HUES64 (cell line): ENCODE measurements around the gene UBAC2.
A peak's percentile ranks its signal among the peaks of the same experiment; 100 is the strongest.

Experiments used
- H3K27ac ChIP-seq: 2 replicates; pipeline ENCODE4 v1.7.0; 2013; ENCODE audit warnings: low read depth, low read length, inconsistent platforms
- H3K27me3 ChIP-seq: 2 replicates; pipeline ENCODE4 v1.6.1; 2013; ENCODE audit warnings: mild to moderate bottlenecking, low read length; ENCODE audit not compliant: insufficient read depth
- H3K36me3 ChIP-seq: 2 replicates; pipeline ENCODE4 v1.6.1; 2013; ENCODE audit warnings: mild to moderate bottlenecking, low read length; ENCODE audit not compliant: insufficient read depth
- H3K4me1 ChIP-seq: 2 replicates; pipeline ENCODE4 v1.6.1; 2013; ENCODE audit warnings: mild to moderate bottlenecking, low read length, moderate library complexity; ENCODE audit not compliant: insufficient read depth
- H3K4me3 ChIP-seq: 2 replicates; pipeline ENCODE4 v1.5.1; 2013; ENCODE audit warnings: mild to moderate bottlenecking, low read length, moderate library complexity
- H3K9ac ChIP-seq: 2 replicates; pipeline ENCODE4 v1.6.1; 2013; ENCODE audit warnings: mild to moderate bottlenecking, low read depth, low read length
- H3K9me3 ChIP-seq: 2 replicates; pipeline ENCODE4 v1.6.1; 2013; ENCODE audit warnings: low read depth, low read length; ENCODE audit not compliant: insufficient read depth
- WGBS: fragments of 150-250, 120-280 bp; methylation state at CpG from one replicate; pipeline ENCODE4 v1.1.7; 2013; ENCODE audit warnings: missing lambda C conversion rate; 5-methylcytosine and 5-hydroxymethylcytosine counted together

The UBAC2 gene

GRCh38 chr13:99190147-99190985 lies 10.3 kb upstream of the UBAC2 start:
- Histone ChIP-seq H3K27ac (no peak overlapping the region), H3K9ac (no peak overlapping the region), H3K9me3 (no peaks in the 10 kb centered on the region), H3K27me3 (peaks cover 4% of the 10 kb centered on the region; the same call in 1 of the 2 replicates), H3K4me1 (peaks cover 2% of the 10 kb centered on the region; the same call in 1 of the 2 replicates), H3K4me3 (no peak overlapping the region), H3K36me3 (no peaks in the 10 kb centered on the region)
- 96% methylated on average over 12 of the region's 12 CpGs for WGBS

GRCh38 chr13:99191336-99191899 lies 9.2 kb upstream of the UBAC2 start:
- H3K27me3 ChIP-seq = peaks cover 4% of the 10 kb centered on the region; the same call in 1 of the 2 replicates
- 78% methylated on average over 3 of the region's 3 CpGs for WGBS
- no peak overlapping the region for H3K4me3 ChIP-seq
- H3K9me3 ChIP-seq = no peaks in the 10 kb centered on the region
- no peak overlapping the region for H3K9ac ChIP-seq
- H3K36me3 ChIP-seq = no peaks in the 10 kb centered on the region
- H3K4me1 ChIP-seq = no peaks in the 10 kb centered on the region
- no peak overlapping the region for H3K27ac ChIP-seq

- H3K27me3 ChIP-seq = peaks cover 2% of the 10 kb centered on the region; the same call in 1 of the 2 replicates
- no peak overlapping the region for H3K4me3 ChIP-seq
- 92% methylated on average over 7 of the region's 7 CpGs for WGBS
- H3K4me1 ChIP-seq = no peaks in the 10 kb centered on the region
- no peaks in the 10 kb centered on the region for H3K9me3 ChIP-seq
- H3K27ac ChIP-seq = no peak overlapping the region
- no peak overlapping the region for H3K9ac ChIP-seq
- H3K36me3 ChIP-seq = no peaks in the 10 kb centered on the region
Measured at GRCh38 chr13:99191900-99192399, 8.7 kb upstream of the UBAC2 start.

DNA sequence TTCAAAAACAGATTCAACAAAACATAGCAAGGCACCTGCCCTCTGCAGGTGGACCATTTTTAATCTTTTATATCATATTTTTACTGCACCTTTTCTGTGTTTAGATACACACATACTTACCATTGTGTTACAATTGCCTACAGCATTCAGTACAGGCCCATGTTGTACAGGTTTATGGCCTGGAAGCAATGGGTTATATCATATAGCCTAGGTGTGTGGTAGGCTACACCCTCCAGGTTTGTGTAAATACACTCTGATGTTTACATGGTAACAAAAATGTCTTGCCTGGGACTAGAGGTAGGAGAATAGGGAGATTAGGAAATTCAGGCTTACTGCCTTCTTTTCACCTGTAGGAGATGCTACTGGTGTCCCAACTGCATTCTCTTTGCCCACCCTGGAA lies 8.2 kb upstream of the UBAC2 start:
- Histone ChIP-seq H3K4me3 (no peak overlapping the region), H3K9me3 (no peaks in the 10 kb centered on the region), H3K4me1 (no peaks in the 10 kb centered on the region), H3K9ac (no peak overlapping the region), H3K36me3 (no peaks in the 10 kb centered on the region), H3K27ac (no peak overlapping the region), H3K27me3 (no peaks in the 10 kb centered on the region; the same call in 1 of the 2 replicates)

DNA sequence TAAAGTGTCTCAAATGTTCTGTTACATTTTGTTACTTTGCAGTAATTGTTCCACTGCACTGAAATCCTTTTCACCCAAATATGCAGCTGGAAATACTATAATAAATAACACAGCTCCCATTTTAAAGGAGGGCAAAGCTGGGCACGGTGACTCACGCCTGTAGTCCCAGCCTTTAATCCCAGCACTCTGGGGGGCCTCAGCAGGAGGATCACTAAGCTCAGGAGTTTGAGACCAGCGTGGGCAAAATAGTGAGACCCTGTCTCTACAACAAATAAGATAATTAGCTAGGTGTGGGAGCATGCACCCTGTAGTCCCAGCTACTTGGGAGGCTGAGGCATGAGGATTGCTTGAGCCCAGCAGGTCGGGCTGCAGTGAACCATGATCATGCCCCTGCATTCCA lies 7.5 kb upstream of the UBAC2 start:
- no peaks in the 10 kb centered on the region for H3K4me1 ChIP-seq
- no peaks in the 10 kb centered on the region for H3K36me3 ChIP-seq
- H3K27me3 ChIP-seq = no peaks in the 10 kb centered on the region; the same call in 1 of the 2 replicates
- H3K4me3 ChIP-seq = no peak overlapping the region
- H3K9ac ChIP-seq = no peak overlapping the region
- WGBS = 85% methylated on average over 3 of the region's 4 CpGs
- no peaks in the 10 kb centered on the region for H3K9me3 ChIP-seq
- H3K27ac ChIP-seq = no peak overlapping the region

GRCh38 chr13:99196466-99197116 lies 4.1 kb upstream of the UBAC2 start:
- 84% methylated on average over 5 of the region's 5 CpGs for WGBS
- Histone ChIP-seq H3K4me1 (no peaks in the 10 kb centered on the region), H3K9me3 (no peaks in the 10 kb centered on the region), H3K27ac (no peak overlapping the region), H3K4me3 (no peak overlapping the region), H3K36me3 (no peaks in the 10 kb centered on the region), H3K27me3 (no peaks in the 10 kb centered on the region; the same call in 1 of the 2 replicates), H3K9ac (no peak overlapping the region)

GRCh38 chr13:99197117-99197651 lies 3.5 kb upstream of the UBAC2 start:
- WGBS = 83% methylated on average over 5 of the region's 5 CpGs
- Histone ChIP-seq H3K9ac (no peak overlapping the region), H3K9me3 (no peaks in the 10 kb centered on the region), H3K27ac (no peak overlapping the region), H3K4me3 (no peak overlapping the region), H3K27me3 (no peaks in the 10 kb centered on the region; the same call in 1 of the 2 replicates), H3K4me1 (peaks cover 2% of the 10 kb centered on the region), H3K36me3 (no peaks in the 10 kb centered on the region)

- WGBS = 4% methylated on average over 36 of the region's 37 CpGs
- Histone ChIP-seq H3K27me3 (no peaks in the 10 kb centered on the region), H3K27ac (peak overlapping the region; percentile 95), H3K4me1 (peaks cover 7% of the 10 kb centered on the region), H3K9me3 (no peaks in the 10 kb centered on the region), H3K4me3 (peak overlapping the region; percentile 100), H3K9ac (peak overlapping the region; percentile 100), H3K36me3 (peaks cover 4% of the 10 kb centered on the region)
Measured at GRCh38 chr13:99199541-99200431, 868 bp upstream of the UBAC2 start.

DNA sequence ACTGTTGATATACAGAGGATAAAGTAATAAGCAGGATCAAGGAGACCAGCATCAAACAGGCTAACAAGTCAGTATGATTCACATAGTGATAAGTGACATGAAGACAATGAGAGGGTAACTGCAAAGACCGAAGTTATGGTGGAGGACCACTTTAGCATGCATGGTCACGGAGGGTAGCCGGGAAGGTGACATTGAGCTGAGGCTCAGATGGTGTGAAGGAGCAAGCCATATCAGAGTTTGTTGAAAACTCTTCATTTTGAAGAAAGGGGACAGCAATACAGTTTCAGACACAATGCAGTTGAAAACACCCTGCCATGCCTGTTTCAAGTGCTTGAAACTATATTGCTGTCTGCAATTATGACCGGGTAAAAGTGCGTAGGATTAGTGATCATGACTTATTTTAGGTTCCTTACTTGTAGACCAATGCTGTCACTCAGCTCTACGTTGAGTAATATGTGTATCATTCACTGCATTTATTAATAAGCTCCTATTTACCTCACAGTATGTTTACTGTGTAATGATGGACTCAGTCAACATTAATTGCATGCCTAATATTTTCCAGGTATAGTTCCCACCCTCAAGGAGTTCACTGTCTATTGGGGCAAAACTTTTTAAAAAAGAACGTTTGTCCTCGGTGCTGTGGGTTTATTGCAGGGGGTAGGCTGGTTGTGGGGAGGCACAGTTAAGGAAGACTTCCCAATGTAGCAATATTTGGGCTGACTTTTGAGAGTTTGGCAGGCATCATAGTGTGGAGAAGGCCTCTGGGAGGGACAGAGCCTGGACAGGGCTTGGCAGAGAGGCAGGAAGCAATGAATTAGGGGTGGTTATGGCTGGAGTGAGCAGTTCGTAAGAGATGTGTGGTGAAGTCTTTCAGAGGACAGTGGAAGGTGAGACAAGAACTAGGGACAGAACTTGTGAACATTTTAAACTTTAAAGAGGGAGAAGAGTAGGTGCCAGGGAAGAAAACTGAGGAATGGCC lies 3.2 kb downstream of the UBAC2 start:
- no peaks in the 10 kb centered on the region for H3K9me3 ChIP-seq
- no peak overlapping the region for H3K4me3 ChIP-seq
- H3K27ac ChIP-seq = no peak overlapping the region
- no peaks in the 10 kb centered on the region for H3K27me3 ChIP-seq
- peaks cover 8% of the 10 kb centered on the region for H3K36me3 ChIP-seq
- H3K9ac ChIP-seq = no peak overlapping the region; the same call in 1 of the 2 replicates
- H3K4me1 ChIP-seq = peaks cover 7% of the 10 kb centered on the region
- 94% methylated on average over 8 of the region's 9 CpGs for WGBS
